GM21367 (cell line): Measurements from ENCODE around the gene CATSPERB.
"Not testable (repeated sequence)": the region's sequence is repeated elsewhere in the genome, so short reads cannot be mapped to it uniquely, and the experiment has no call there.

ENCODE experiments used
- ATAC-seq: cut with Tn5 transposase; IDR thresholded peaks from one replicate; pipeline ENCODE4 v1.9.1; 2021; ENCODE audit not compliant: unreplicated experiment

CATSPERB gene

GRCh38 chr14:91674911-91675310, 57.0 kb downstream of the CATSPERB start:
- ATAC-seq, result no peak

GRCh38 chr14:91669867-91670266, 62.0 kb downstream of the CATSPERB start:
- ATAC-seq, result no peak

- ATAC-seq, result not testable (repeated sequence)
Observed at GRCh38 chr14:91667101-91667500, 64.8 kb downstream of the CATSPERB start.

GRCh38 chr14:91660790-91661189, 71.1 kb downstream of the CATSPERB start:
- ATAC-seq, result no peak

GRCh38 chr14:91654836-91655235, 77.0 kb downstream of the CATSPERB start:
- ATAC-seq, result no peak

GRCh38 chr14:91653451-91653850, 78.4 kb downstream of the CATSPERB start:
- ATAC-seq, result no peak

GRCh38 chr14:91649930-91650329, 82.0 kb downstream of the CATSPERB start:
- no peak for ATAC-seq

- ATAC-seq, result no peak
Observed at GRCh38 chr14:91647856-91648255, 84.0 kb downstream of the CATSPERB start.

- no peak for ATAC-seq
Observed at GRCh38 chr14:91636604-91637003, 95.3 kb downstream of the CATSPERB start.

GRCh38 chr14:91624757-91625156, 107.1 kb downstream of the CATSPERB start:
- ATAC-seq, result no peak

GRCh38 chr14:91614187-91614586, 117.7 kb downstream of the CATSPERB start:
- ATAC-seq, result no peak

- ATAC-seq, result no peak
Observed at GRCh38 chr14:91613459-91614112, 118.3 kb downstream of the CATSPERB start.

GRCh38 chr14:91611528-91611927, 120.4 kb downstream of the CATSPERB start:
- ATAC-seq, result no peak

GRCh38 chr14:91609161-91609560, 122.7 kb downstream of the CATSPERB start:
- no peak for ATAC-seq

GRCh38 chr14:91607322-91608047, 124.4 kb downstream of the CATSPERB start:
- no peak for ATAC-seq

- no peak for ATAC-seq
Observed at GRCh38 chr14:91606851-91607250, 125.0 kb downstream of the CATSPERB start.

- ATAC-seq, result not testable (repeated sequence)
Observed at GRCh38 chr14:91604611-91605010, 127.3 kb downstream of the CATSPERB start.

- ATAC-seq, result no peak
Observed at GRCh38 chr14:91599994-91600393, 131.9 kb downstream of the CATSPERB start.

GRCh38 chr14:91595736-91596135, 136.2 kb downstream of the CATSPERB start:
- no peak for ATAC-seq

- ATAC-seq, result not testable (repeated sequence)
Observed at GRCh38 chr14:91593957-91594356, 137.9 kb downstream of the CATSPERB start.

GRCh38 chr14:91586410-91586809, 145.5 kb downstream of the CATSPERB start:
- no peak for ATAC-seq

GRCh38 chr14:91585856-91586255, 146.0 kb downstream of the CATSPERB start:
- no peak for ATAC-seq

- ATAC-seq, result no peak
Observed at GRCh38 chr14:91582761-91583160, 149.1 kb downstream of the CATSPERB start.
